ENCODE data around the gene P2RY12. TPM values are rescaled to one million over a fixed set of nuclear protein-coding genes. Genes with fewer than 3 reads are reported as not detected.

Gene P2RY12
- total RNA-seq, 2 donors from 2014 or later, result 3.1 to 3.7 TPM

- intact Hi-C loops (cut with DNase I), result no loop called here
- DNase-seq (ENCODE audit: low spot score), result no peak
These were observed 68.7 kb downstream of the P2RY12 start for GRCh38 chr3:151315846-151316245.

DNA sequence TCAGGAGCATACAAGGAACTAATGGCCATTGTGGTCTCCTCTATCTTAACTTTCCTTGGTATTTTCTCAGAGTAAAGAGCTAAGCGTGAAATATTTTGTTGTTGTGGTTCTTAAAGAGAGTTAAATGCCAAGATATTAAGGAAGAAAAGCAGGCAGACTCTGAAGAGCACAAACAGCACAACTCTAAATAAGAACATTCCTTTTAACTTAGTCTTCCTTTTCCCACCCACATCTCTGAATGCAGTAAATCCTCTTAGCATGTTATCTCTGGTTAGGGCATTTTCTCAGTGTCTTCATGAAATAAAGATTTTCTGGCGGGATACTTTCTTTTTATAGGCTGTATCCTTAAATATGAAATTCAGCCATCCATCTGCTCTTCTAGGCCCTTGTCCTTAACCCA lies 69.4 kb downstream of the P2RY12 start:
- DNase-seq (ENCODE audit: low spot score), result no peak
- intact Hi-C loops (cut with DNase I), result no loop called here

GRCh38 chr3:151314593-151314992 lies 70.0 kb downstream of the P2RY12 start:
- intact Hi-C loops (cut with DNase I), result no loop called here
- DNase-seq (ENCODE audit: low spot score), result no peak

GRCh38 chr3:151314137-151314536 lies 70.4 kb downstream of the P2RY12 start:
- intact Hi-C loops (cut with DNase I), result no loop called here
- no peak for DNase-seq (ENCODE audit: low spot score)

- no peak for DNase-seq (ENCODE audit: low spot score)
- intact Hi-C loops (cut with DNase I), result no loop called here
These were observed 71.6 kb downstream of the P2RY12 start for GRCh38 chr3:151312972-151313371.

- DNase-seq (ENCODE audit: low spot score), result no peak
- intact Hi-C loops (cut with DNase I), result no loop called here
These were observed 75.0 kb downstream of the P2RY12 start for GRCh38 chr3:151309566-151309965.

DNA sequence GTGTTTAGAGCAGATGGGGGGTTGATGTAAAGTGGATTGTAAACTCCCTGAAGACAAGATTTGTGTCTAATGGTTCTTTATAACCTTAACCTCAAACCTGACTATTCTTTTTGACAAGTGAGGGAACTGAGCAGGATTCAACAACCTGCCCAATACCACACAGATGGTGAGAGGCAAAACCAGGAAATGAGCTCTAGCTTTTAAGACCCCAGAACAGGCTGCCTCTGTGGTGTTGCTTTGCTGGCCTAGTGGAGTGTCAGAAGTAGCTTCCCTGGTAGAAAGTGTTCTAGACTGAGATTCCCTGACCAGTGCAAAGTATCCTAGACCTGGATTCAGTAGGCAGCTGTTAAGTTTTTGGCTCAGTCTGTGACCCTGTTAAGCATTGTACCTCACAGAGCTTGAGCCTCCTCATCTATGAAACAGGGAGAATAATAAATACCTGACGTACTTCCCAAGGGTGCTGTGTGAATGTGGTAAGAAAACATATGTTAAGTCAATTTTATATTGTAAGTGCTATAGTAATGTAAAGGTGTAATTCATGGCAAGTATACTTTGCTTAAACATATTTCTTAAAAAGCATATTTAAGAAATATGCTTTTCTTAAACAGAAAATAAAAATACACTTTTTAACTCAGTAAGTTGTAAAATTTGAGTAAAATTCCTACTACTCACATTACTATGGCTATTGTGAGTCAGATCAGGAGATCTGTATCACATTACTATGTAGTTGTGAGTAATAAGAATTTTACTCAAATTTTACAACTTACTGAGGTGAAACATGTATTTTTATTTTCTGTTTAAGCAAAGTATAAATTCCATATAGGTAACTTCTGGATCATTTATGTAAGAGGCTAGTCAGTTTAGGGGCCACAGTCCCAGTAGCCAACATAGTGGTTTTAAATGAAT lies 76.7 kb downstream of the P2RY12 start:
- intact Hi-C loops (cut with DNase I), result no loop called here
- DNase-seq (ENCODE audit: low spot score), result no peak

DNA sequence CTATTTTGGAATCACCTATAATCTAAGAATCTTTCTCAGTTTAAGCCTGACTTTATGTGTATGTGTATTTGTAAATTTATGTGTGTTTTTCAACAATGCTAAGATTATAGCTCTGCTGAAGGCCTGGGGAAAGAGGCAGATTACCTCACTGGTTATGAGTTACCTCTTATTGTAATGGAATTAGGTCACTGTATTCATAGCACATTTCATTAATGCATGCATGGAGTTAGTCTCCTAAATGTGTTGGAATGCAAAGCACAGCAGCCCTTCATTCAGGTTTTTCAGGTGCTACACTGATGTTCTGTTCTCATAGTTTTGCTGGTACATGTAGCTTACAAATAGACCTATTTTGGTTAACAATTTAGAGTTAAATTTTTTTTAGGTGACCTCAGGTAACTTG lies 77.4 kb downstream of the P2RY12 start:
- no peak for DNase-seq (ENCODE audit: low spot score)
- intact Hi-C loops (cut with DNase I), result no loop called here

DNA sequence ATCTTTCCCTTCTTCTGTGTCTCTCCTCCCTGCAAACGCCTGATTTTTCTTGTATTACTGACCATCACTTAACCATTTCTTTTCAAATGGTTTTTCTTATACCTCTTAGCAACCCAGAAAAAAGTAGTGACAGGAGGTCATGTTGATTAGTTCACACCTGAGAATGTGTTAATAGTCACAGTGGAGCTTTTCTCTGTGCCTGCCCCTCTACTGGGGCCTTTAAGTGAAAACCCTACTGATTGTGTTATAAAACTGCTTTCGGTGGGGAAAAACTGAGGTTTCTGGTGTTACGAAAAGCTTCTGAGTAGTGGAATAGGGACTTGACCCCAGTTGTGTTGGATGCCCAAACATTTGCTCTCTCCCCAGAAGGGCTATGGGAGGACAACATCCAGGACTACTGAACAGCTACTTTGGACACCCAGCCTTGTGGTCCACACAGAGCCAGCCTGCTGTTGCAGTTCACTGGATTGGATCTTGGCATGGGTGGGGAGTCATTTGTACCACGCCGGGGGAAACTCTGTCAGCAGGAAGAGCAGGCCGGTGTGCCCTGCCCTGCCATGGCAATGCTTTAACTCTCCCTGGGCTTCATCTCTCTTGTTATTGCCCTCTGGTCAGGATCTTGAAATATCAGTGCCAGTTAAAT lies 78.3 kb downstream of the P2RY12 start:
- intact Hi-C loops (cut with DNase I), result no loop called here
- no peak for DNase-seq (ENCODE audit: low spot score)

DNA sequence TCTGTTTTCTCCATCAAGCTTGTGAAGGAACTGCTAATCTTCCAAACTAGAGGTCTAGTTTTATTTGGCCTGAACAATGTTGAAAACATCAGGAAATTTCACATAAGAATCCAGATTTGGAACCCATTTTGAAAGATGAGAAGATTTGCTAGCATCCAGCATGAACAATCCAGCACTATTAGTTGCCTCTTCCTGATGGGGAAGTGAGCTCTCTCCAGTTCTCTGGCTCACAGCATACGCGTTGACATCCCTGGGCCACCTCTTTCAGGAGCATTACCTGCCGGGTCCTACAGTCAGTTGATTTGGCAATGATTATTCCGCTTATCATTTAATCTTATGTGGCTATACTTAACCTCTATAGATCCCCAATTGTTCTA lies 78.8 kb downstream of the P2RY12 start:
- DNase-seq (ENCODE audit: low spot score), result no peak
- intact Hi-C loops (cut with DNase I), result no loop called here

GRCh38 chr3:151305060-151305774 lies 79.3 kb downstream of the P2RY12 start:
- intact Hi-C loops (cut with DNase I), result no loop called here
- DNase-seq (ENCODE audit: low spot score), result peak; percentile 85

DNA sequence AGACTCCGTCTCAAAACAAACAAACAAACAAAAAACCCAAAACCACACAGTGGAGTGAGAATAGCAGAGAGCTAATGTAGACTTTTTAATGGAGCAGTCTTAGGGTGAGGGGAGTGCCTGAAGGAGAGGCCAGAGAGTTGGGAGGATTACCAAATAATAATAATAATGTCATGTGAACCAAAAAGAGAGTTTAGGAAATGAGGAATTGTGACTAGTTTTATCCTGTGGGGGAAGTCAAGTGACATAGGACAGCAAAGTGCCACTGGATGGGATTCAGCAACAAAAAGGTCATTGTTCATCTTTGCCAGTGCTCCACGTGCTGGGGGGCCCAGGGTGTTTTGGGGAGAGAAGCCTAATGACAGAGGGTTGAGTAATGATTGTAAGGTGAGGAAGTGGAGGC lies 80.8 kb downstream of the P2RY12 start:
- DNase-seq (ENCODE audit: low spot score), result no peak
- intact Hi-C loops (cut with DNase I), result no loop called here

DNA sequence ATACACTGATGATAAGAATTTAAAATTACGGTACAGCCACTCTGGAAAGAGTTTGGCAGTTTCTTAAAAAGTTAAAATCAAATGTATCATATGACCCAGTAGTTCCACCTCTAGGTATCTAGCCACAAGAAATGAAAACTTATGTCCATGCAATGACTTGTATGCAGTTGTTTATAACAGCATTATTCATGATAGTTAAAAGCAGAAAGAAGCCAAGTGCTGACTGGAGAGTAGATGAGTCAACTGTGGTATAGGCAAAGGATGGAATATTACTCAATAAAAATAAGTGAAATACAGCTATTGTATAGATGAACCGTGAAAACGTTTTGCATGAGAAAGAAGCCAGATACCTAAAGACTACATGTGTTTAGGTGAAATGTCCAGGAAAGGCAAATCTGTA lies 82.8 kb downstream of the P2RY12 start:
- DNase-seq (ENCODE audit: low spot score), result no peak
- intact Hi-C loops (cut with DNase I), result no loop called here

DNA sequence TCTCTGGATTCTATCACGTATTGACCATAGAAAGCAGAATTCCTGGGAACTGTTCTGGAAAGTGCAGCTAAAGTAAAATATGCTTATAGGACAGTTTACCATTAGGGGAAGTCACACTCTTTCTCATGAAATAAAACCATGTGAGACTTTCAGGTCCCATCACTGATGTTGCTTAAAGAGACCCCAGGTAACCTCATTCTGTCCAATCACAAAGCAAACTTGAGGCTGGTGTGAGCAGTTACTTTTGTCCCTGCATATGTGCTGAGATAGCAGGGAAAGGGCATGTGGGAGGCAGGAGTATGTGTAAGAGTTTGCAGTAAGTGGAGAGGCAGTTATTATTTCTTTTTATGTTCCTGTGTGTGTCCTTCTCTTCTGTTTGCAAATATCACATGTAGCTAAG lies 84.0 kb downstream of the P2RY12 start:
- no peak for DNase-seq (ENCODE audit: low spot score)
- intact Hi-C loops (cut with DNase I), result no loop called here

- DNase-seq (ENCODE audit: low spot score), result no peak
- intact Hi-C loops (cut with DNase I), result no loop called here
These were observed 85.5 kb downstream of the P2RY12 start for GRCh38 chr3:151299006-151299405.

GRCh38 chr3:151297429-151297828 lies 87.1 kb downstream of the P2RY12 start:
- intact Hi-C loops (cut with DNase I), result no loop called here
- no peak for DNase-seq (ENCODE audit: low spot score)

DNA sequence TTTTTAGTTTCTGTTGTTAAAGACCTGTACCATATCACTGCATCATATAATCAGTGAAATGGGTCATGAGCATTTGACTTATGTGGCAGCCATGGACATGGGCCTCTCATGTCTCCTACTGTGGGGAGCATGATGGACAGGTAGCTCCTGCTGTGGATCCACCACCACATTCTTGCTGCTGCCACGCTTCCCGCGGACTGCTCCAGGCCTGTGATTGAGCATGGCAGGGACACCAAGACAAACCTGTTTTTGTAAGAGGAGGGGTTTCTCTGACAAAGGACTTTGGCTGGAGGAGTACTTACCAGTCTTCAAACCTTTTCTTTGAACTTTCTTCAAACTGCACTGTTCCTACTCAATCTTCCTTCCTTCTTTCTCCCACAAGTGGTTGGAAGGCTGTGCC lies 88.3 kb downstream of the P2RY12 start:
- DNase-seq (ENCODE audit: low spot score), result no peak
- intact Hi-C loops (cut with DNase I), result no loop called here

DNA sequence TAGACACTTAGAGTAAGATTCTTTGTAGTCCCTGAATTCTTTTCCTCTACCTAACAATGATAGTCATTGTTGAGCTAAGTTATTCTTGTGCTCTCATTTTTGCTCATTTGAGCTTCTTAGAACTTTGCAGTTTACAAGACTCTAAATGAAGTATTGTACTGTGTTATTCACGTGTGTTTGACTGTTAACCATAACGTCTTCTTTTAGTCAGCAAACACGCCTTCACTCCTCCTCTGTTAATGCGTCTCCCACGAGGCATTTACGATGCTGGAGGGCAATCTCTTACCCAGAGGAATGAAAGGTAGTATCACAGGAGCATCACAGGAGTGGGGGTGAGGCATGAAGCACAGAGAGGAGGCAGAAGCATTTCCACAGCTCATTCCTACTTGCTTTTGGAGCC lies 91.4 kb downstream of the P2RY12 start:
- intact Hi-C loops (cut with DNase I), result no loop called here

DNA sequence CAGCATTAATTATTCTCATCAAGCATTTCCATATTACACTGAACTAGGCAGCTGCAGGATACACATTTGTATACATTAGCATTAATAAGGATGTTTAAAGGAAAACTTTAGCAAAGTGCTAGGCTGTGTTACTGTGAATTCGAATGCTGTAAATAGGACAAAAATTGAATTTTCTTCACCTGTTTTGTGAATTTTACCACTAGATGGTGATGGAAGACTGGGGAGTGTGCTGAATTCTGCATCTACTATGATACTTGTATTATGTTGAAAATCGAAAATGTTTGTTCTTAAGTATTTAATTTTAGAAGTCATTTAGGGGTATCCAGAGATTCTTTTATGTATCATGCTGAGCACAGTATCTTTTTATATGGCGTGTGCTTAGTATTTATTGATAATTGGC lies 93.9 kb downstream of the P2RY12 start:
- intact Hi-C loops (cut with DNase I), result no loop called here

More for the DNA sequence above, 91.4 kb downstream of the P2RY12 start:
- no peak for DNase-seq (ENCODE audit: low spot score)

DNA sequence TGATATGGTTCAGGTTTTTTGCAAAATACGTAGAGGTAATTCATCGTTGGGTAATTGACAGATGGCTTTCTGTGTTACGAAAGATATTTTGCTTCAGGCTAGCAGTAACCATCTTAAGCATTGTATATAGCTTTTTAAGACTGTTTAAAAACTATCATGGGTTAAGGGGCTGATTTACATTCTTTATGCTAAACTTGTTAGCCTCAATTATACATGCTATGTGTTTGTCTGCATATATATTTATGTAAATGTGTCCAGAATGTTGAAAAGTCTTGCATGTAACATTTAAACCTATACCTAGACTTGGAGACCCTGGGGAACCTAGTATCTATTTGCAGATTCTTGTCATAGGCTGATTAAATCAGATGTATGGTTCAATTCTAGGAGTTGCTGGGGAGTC lies 95.1 kb downstream of the P2RY12 start:
- intact Hi-C loops (cut with DNase I), result no loop called here
- DNase-seq (ENCODE audit: low spot score), result no peak

More for the DNA sequence above, 93.9 kb downstream of the P2RY12 start:
- no peak for DNase-seq (ENCODE audit: low spot score)
